ENCODE measurements around the gene LAG3.

Gene LAG3

DNA sequence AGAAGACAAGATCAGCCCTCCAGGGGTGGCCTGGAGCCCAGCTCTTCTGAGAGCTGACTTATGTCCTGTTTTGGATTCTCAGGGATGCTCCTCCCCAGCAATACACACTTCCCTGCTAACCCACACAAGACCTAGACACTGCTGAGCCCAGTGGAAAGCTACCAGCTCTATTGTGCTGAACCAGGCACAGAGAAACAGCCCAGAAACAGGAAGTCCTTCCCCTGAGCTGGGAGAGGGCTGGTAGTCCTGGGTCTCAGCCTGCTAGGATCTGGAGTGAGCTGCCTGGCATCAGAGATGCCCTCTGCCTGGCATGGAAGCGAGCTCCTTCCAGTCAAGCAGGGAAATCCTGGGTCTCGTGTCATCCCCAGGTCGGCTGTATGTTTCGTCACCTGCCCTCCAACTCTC lies 1.2 kb upstream of the LAG3 start:
- no peak overlapping the region for H3K4me3 ChIP-seq (ENCODE audit: low read depth, low read length)
- no peak for DNase-seq (ENCODE audit: low read depth)
- no peak for TF ChIP-seq CTCF (IDR thresholded peaks at IDR 0.05; ENCODE audit: control insufficient read depth, extremely low read depth, insufficient read depth)

GRCh38 chr12:6771509-6772330 lies 600 bp upstream of the LAG3 start:
- TF ChIP-seq CTCF (IDR thresholded peaks at IDR 0.05; ENCODE audit: control insufficient read depth, extremely low read depth, insufficient read depth), result no peak
- no peak overlapping the region for H3K4me3 ChIP-seq (ENCODE audit: low read depth, low read length)
- DNase-seq (ENCODE audit: low read depth), result no peak

- no peak overlapping the region for H3K4me3 ChIP-seq (ENCODE audit: low read depth, low read length)
- no peak for TF ChIP-seq CTCF (IDR thresholded peaks at IDR 0.05; ENCODE audit: control insufficient read depth, extremely low read depth, insufficient read depth)
- no peak for DNase-seq (ENCODE audit: low read depth)
Observed at GRCh38 chr12:6772726-6773589, 638 bp downstream of the LAG3 start.

GRCh38 chr12:6773590-6774351 lies 1.5 kb downstream of the LAG3 start:
- no peak for TF ChIP-seq CTCF (IDR thresholded peaks at IDR 0.05; ENCODE audit: control insufficient read depth, extremely low read depth, insufficient read depth)
- DNase-seq (ENCODE audit: low read depth), result no peak
- no peak overlapping the region for H3K4me3 ChIP-seq (ENCODE audit: low read depth, low read length)

DNA sequence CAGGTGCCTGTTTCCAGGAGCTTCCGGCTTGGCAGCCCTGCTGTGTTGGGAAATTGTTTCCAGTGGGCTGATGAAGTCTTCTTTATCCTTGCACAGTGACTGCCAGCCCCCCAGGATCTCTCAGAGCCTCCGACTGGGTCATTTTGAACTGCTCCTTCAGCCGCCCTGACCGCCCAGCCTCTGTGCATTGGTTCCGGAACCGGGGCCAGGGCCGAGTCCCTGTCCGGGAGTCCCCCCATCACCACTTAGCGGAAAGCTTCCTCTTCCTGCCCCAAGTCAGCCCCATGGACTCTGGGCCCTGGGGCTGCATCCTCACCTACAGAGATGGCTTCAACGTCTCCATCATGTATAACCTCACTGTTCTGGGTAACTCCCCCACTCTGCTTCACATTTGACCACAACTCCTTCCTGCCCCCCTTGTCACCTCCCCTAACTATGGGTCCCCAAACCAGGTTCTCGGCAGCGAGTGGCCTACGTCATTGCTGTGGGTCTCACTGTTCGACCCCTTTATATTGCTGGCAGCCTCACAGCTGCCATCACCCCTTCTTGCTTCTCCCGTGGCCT lies 2.3 kb downstream of the LAG3 start:
- no peak for DNase-seq (ENCODE audit: low read depth)
- no peak for TF ChIP-seq CTCF (IDR thresholded peaks at IDR 0.05; ENCODE audit: control insufficient read depth, extremely low read depth, insufficient read depth)
- H3K4me3 ChIP-seq (ENCODE audit: low read depth, low read length), result no peak overlapping the region

Measured in LNCaP clone FGC (cell line).